Suprapubic skin (tissue), 4 donors: ENCODE results near the gene ZCCHC8.

Experiments used
- CTCF ChIP-seq, 2 donors: fragments of 200-600 bp in 1 of 2; fragments of 450-650 bp in 1 of 2; sonication (generic) in 1 of 2; IDR thresholded peaks; one replicate each; pipeline ENCODE4 v1.5.1; 2016 to 2019; ENCODE audit warnings: antibody characterized with exemption in 2 of 2, mild to moderate bottlenecking in 1 of 2, moderate library complexity in 1 of 2
- EP300 ChIP-seq: sonication (generic); formaldehyde crosslinking; IDR thresholded peaks from one replicate; pipeline ENCODE4 v1.6.1; 2017; ENCODE audit warnings: antibody characterized with exemption
- POLR2A ChIP-seq, 2 donors: fragments of 450-650 bp; IDR thresholded peaks; one replicate each; pipeline ENCODE4 v1.6.1; 2017; ENCODE audit warnings: antibody characterized with exemption in 2 of 2, mild to moderate bottlenecking in 2 of 2, moderate library complexity in 2 of 2
- POLR2AphosphoS5 ChIP-seq, 3 donors: sonication (generic); formaldehyde crosslinking; IDR thresholded peaks; one replicate each; pipeline ENCODE4 v1.6.1; 2017; ENCODE audit warnings: antibody characterized with exemption in 3 of 3

DNA sequence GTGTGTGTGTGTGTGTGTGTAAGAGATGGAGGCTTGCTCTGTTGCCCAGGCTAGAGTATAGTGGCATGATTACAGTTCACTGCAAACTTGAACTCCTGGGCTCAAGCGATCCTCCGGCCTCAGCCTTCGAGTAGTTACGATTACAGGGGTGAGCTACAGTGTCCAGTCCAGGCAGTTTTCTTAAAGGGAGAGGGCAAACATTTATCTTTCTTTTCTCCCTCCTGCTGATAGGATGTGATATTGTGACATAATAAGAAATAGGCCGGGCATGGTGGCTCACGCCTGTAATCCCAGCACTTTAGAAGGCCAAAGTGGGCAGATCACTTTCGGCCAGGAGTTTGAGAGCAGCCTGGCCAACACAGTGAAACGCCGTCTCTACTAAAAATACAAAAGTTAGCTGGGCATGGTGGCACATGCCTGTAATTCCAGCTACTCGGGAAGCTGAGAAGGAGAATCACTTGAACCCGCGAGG lies 46.4 kb downstream of the ZCCHC8 start:
- TF ChIP-seq CTCF (IDR thresholded peaks at IDR 0.05) (no peak), POLR2A (IDR thresholded peaks at IDR 0.05) (no peak), POLR2AphosphoS5 (IDR thresholded peaks at IDR 0.05) (no peak), EP300 (no peak)
